ENCODE measurements around the gene OGT.

DNA sequence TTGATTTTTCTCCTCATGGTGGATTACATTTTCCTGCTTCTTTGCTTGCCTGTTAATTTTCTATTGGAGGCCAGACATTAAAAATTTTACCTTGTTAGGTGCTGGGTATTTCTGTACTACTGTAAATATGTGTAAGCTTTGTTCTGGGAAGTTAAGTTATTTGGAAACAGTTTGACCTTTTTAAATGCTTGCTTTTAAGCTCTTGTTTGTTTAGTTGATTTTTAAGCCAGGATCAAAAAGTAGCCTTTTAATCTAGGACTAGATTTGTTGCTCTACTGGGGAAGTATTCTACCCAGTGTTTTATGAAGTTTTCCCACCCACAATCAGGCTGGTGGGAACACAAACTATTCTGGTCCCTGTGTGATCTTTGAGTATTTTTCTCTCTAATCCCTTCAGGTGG is 45.1 kb upstream of the OGT start:
- TF ChIP-seq, protein P1, sequence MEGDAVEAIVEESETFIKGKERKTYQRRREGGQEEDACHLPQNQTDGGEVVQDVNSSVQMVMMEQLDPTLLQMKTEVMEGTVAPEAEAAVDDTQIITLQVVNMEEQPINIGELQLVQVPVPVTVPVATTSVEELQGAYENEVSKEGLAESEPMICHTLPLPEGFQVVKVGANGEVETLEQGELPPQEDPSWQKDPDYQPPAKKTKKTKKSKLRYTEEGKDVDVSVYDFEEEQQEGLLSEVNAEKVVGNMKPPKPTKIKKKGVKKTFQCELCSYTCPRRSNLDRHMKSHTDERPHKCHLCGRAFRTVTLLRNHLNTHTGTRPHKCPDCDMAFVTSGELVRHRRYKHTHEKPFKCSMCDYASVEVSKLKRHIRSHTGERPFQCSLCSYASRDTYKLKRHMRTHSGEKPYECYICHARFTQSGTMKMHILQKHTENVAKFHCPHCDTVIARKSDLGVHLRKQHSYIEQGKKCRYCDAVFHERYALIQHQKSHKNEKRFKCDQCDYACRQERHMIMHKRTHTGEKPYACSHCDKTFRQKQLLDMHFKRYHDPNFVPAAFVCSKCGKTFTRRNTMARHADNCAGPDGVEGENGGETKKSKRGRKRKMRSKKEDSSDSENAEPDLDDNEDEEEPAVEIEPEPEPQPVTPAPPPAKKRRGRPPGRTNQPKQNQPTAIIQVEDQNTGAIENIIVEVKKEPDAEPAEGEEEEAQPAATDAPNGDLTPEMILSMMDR (IDR thresholded peaks at IDR 0.05), result no peak
- TF ChIP-seq REST (IDR thresholded peaks at IDR 0.05; ENCODE audit: insufficient read depth in 1 of 2, low read depth in 2 of 2, low read length in 1 of 2), result no peak
- no peak for TF ChIP-seq SIN3A (IDR thresholded peaks at IDR 0.05; ENCODE audit: borderline replicate concordance, insufficient read depth, low read depth, low read length)

Measured in Panc1 (cell line).